Measurements from ENCODE around the gene HBS1L.

Gene HBS1L

DNA sequence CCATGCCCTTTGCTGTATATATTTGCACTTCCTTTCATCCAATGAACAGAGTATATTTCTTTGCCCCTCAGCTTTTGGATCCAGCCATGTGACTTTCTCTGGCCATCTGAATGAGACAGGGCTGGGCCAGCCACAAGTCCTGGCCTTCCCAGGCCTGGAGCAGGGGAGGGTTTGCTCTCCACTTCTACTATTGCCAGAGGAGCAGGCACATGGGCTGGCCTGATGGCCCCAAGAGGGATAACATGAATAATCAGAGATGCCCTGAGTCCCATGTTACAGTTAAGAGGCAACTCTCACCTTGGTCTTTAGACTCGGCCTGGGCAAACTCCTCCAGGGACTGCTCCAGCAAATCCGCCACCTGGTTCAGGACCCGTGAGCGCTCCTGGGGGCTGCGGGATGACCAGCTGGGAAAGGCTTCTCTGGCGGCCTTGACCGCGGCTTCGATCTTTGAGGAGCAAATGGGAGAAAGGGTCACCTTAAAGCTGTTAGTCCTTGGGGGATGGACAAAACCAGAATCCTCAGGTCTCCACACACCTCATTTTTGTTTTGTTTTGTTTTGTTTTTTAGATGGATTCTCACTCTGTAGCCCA lies 111.0 kb downstream of the HBS1L start:
- no peak for DNase-seq

DNA sequence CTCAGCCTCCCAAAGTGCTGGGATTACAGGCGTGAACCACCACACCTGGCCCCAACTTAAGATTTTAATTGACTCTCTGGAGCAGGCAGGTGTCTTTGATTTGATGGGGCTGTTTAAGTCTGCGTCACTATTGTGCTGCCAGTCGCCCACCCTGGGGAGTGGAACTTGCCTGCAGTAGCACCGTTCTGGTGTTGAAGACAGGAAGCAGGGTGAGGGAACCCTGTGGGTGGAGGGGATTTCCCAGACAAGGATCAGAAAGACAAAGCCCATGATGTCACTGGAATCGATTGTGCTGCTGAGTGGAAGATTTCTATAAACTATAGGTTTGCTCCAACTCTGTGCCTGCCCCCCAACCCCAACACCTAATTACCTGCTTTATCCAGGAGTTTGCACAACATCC lies 115.7 kb downstream of the HBS1L start:
- DNase-seq: peak; percentile 74

DNA sequence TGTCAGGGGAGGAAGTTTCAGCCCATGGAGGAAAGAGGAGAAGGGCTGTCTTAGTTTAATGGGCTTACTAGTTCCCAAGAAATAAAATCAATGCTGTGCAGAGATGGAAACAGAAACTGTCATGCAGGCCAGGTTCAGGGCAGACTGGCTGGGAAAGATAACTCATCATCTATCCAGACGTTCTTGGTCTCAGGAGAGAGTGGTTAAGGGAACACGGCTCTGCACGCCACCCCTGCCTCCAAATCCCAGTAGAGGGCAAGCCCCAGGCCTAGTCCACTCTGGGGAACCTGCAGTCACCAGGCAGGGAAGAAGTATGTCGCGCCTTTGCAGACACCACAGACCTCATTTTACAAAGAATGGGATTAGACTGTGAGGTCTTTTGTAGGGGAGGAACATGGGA lies 117.2 kb downstream of the HBS1L start:
- no peak for DNase-seq

DNA sequence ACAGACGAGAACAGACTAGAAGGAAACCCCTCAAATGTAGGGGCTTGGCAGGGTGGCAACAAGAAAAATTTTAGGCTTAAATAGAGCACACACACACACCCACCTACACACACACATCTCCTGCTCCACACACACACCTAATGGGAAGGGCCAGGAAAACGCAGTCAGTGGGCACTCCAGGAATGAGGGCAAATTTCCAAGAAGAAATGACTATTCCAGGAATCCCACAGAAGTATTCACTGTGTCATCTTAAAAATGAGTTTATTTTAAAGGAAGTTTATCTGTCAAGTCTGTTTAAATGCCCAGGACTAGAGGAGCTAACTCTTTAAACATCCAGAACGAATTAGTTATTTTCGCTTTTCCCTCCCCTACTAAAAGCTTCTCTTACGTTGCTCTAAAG lies 117.7 kb downstream of the HBS1L start:
- no peak for DNase-seq

DNA sequence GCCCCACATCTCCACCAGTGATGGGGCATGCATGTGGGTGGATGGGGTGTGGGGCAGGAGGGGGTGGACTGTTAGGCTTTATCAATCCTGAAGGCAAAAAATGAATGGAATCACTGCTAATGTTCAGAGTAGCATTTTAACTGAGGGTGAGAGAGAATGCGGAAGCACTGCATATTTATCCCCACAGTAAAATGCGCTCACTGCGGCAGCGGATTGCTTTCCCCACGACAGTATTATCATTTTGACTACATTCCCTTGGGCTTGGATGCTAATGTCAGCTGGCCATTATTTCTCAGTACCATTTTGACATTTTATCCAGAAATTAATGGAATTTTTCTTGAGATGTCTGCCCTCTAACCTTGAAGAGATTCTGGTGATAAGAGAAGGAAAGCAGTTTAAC lies 118.1 kb downstream of the HBS1L start:
- no peak for DNase-seq

DNA sequence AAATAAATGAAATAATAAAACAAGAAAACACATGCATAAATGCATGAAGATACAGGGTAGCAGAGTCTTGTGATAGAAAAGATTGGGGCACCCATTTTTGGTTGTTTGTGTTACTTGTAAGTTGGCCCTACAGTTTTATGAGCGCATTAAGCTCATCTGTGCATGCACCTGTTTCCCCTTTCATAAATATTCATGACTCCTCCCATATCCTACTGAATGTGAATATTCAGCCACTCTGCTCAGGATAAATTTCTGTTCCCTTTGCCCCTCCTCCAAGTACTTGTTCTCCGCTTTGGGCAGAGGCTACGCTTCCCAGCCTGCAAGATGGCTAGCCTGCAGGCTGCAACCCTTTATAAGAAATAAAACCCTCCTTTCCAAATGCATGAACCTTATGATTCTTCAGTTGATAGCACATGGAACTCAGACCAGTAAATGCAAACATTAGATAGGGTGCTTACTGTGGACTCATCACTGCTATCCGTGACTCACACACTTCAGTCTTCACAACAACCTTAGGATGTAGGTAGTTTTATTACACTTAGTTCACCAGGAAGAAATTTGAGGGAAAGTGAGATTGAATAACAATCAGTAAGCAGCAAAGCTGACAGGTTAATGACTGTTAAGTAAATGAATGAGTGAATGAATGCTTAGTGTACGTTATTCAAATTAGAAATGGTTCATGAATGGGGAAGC lies 119.7 kb downstream of the HBS1L start:
- no peak for DNase-seq

DNA sequence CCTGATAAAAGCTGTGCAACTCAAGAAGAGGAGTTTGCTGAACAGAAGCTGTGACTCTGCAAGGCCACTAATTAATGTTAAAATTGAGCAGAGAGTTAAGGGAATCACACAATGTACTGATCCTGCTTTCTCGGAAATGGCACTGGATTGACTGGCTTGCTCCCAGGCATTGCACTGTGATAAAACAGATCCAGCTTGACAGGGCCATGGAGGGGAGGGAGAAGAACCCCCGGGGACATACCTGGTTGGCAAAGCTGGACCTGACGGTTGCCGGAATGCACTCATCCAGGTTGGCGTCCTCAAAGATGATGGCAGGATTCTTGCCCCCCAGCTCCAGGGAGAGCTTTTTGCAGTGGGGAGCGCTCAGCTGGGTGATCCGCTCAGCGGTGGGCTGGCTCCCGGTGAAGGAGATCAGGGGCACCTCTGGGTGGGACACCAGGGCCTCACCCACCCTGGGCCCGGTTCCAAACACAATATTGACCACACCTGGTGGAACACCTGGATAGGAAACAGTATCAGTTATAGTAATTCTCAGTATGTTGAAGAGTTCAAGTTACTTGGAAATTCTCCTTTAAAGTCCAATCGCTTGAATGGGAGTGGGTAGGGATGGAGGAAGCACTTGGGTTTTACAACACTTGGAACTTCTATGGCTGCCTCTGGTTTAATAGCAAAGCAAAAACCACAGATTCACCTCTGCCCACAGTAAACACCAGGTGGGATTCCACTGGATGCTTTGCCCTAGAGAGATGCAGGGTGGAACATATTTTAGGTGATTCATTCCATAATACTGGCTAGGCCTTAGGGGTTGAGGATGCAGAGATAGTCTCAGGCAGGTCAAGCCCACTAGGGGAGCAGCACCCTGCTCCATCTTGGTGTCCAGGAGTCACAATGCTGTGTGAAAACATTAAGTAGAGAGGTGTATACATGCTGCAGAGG lies 121.8 kb downstream of the HBS1L start:
- no peak for DNase-seq

DNA sequence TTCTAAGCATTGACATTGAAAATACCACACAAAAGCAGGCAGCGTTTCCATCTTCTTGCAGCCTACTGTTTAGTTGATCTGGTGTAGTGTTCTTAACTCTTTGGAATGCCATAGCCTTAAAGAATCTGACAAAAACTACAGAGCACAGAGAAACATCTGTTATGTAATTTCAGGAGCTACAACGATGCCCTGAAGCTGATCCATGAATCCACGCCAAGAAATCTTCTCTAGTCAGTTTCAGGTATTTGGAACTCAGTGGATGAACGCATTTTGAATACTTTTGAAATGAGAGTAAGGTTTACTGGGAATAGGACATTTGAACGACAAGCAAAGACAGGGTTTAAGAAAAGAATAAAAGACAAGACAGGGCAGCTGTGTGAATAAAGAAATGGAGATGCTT lies 122.5 kb downstream of the HBS1L start:
- no peak for DNase-seq

DNA sequence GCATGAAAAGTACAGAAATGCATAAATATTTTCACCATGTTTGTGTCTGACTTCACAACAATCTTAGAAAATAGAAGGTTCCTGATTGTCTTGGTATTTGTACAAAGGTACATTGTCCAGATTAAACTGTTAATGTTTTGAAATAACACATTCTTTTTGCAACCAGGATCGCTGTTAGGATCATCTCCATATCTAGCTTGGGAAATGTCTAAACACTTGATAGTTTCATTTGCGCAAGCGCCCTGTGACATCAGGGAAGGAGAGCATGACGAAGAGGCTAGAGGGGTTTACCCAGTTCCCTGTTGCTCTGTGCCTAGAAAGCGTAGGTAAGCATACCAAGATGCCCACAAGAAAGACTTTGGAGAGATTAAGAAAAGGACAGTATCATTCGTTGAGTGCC lies 124.2 kb downstream of the HBS1L start:
- no peak for DNase-seq

DNA sequence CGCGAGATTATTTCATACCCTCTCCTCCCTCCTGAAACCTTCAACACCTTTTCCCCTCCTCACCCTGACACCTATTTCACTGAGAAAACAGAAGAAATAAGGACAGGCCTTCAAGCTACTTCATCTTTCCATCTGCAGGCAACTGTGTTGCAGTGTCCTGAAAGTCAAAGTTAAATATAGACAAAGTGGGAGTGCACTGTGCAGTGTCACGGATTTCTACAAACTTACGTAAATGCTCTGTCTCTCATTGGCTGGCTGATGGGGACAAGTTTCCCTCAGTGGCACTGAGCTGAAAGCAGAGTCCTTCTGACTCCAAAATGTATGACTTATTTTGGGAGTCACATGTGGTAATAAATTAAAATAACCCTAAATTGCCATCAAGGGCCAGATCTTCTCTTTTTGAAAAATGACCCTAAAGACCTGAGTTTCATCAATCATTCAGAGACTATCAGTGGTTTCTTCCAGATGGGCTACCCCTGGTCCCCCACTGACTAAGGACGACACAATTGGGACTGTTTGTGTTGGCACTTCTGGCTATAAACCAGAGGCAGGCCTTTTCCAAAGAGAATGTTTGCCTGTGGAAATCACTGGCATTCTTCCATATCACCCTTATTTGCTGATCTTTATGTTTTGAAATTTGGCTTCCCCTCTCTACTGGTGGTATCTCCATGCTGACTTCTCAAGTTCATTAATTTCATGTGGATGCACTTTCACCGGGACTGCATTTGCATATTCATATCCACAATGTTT lies 126.3 kb downstream of the HBS1L start:
- no peak for DNase-seq

DNA sequence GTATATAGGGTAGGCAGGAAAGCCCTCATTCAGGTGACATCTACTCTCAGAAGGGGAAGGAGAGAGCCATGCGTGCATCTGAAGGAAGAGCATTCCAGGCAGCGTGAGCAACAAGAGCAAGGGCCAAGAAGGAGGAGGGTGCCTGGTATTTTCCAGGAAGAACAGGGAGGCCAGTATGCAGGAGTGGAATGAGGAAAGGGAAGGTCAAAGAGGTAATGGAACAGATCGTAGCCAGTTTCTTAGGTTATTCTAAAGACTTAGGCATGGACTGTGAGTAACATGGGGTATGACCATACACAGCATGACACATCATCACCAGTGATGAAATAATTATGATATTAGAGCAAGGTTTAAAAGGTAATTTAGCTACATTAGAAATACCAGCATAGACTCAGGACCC lies 128.8 kb downstream of the HBS1L start:
- no peak for DNase-seq

DNA sequence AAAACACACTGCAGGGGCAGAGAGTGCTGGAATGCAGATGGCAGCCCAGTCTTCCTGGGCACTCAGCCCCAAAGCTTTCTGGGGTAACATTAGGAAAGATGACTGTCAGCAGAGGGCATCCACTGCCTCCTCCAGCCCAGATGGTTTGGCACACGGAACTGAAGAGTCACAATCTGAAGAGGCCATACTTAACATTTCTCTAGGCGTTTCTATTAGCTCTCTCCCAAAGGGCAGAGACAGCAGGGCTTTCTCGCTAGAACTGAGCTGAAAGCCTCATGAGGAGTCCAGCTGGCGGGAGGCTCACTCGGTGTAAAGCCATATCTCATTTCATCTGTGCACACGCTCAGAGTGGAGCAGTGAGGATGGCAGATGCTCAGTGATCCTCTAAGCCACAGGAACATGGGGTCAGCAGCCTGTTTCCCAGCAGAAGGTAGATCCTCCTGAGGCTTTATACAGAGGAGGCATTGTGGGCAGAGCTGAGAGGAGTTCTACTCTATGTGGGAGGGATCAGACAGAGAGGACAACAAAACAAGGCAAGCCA lies 132.8 kb downstream of the HBS1L start:
- DNase-seq: no peak

DNA sequence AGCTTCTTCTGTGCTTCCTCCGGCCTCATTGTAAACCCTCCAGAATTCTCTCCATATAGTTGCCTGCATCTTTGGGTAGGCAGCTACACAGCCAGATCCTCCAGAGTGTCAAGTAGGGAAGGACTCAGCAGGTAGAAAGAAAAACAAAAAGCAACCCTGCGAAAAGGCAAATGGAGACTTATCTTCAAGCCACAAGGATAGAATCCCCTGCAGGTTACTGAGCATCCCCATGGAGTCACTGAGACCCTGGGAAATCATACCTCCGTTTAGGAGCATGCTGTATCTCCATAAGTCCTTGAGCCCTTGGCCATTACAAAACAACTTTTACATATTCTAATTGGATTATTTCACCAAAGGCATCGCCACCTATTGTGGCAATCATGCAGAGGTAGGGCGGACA lies 133.3 kb downstream of the HBS1L start:
- DNase-seq: no peak

DNA sequence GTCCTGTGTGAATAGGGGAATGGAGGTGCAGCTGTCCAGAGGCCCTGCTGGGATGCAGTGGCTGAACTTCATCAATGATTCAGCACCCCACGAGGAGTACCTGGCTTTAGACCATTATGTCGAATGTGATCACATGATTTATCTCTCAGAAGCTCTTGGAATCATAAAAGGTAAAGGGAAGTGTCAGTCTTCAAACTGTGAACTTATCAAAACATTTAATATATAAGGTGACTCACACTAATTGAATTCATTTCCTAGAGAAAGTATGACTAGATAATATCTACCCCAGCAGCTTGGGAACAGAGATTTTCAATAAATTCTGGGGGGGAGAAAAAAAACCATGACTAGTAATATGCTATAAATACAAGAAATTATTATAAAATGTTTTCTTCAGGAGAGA lies 134.2 kb downstream of the HBS1L start:
- no peak for DNase-seq

DNA sequence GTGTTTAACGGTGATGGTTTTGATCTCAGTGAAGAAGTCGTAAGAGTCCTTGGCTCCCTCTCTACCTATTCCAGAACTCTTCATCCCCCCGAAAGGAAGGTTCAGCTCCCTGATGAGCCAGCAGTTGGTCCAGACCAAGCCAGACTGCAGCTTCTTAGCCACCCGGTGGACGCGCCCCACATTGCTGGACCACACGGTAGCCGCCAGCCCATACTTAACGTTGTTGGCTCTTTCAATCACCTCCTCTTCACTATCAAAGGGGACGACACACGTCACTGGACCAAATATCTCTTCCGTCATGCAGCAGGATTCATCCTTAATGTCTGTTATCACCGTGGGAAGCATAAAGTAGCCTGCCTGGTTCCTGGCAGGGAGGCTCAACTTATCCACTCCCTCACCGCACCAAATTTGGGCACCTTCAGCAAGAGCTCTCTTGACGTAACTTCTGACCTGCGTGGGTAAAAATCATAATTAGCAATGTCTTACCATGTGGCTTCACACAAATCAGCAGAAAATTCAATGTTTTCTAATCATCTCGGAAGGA lies 136.1 kb downstream of the HBS1L start:
- no peak for DNase-seq

DNA sequence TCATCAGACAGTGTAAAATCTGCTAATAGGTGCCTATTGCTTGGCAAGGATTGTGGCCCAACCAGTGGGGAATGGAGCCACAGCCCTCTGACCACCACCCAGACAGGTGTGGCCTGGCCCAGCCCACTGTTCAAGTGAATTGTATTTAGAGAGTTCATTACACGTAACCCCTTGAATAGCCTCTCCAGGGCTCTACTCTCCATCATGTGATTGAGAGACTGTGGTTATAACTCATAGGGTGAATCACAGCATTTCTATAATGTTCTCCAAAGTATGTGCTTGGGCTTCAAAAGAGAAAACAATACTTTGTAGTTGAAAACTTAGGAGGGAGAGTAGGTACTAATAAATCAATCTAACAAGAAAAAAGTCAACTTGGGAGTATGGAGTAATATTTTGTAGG lies 143.1 kb downstream of the HBS1L start:
- DNase-seq: no peak

DNA sequence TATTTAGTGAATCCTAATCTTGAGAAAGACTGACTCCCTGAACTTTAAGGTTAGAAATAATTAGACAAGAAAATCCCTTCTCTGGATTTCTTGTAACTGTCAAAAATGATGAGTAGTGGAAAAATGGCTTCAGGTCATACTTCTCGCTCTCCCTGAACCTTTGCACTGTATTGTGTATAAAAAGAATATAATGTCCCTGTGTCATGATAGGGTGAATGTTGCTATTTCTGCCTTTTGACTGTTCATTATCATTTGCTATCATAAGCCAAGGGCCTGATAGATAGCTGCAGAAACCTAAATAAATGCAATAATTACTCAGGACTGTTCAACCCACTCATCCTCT lies 144.1 kb downstream of the HBS1L start:
- no peak for DNase-seq
